Cortex of kidney (tissue), 1 donor: Measurements from ENCODE around the gene AZIN2.
"Not testable (repeated sequence)": the region's sequence is repeated elsewhere in the genome, so short reads cannot be mapped to it uniquely, and the experiment has no call there.

Experiments
- DNase-seq: peaks from one replicate; lab custom pipeline; 2025; lab: John Stamatoyannopoulos, UW

AZIN2 gene

DNA sequence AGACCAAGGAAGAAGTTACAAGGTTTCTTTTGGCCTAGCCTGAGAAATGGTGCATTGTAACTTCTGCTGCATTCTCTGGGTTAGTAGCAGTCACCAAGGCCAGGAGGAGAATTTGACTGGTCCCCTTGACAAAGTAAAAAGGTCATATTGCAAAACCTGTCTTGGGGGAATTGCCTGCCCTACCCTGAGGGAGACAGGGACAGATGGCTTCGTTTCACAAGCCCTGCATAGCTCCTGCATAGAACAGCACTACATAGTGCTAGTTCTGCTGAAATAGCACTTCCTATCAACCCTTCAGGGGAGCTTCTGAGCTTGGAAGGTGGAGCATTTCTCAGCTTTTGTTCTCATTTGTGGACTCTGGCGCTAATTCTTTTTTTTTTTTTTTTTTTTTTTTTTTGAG lies 23.9 kb upstream of the AZIN2 start:
- no peak for DNase-seq

DNA sequence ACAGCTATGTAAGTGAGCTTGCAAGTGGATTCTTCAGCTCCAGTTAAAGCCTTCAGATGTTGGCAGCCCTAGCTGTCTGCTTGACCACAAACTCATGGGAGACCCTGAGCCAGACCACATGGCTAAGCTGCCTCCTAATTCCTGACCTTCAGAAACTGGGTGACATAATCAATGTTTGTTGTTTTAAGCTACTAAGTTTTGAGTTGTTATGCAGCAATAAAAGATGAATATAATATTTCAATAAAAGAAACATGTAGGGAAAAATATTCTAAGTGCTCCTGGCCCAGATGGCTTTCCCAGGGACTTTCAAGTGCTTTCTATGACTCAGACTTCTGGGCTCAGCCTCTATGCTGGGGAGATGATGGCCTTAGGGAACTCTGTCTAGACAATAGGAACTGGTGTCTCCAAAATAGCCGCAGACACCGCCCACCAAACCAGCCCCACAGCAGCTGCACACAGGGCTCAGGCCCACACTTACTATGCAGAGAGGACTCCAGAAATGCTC lies 20.3 kb upstream of the AZIN2 start:
- no peak for DNase-seq

- no peak for DNase-seq
Observed at GRCh38 chr1:33061834-33062233, 19.1 kb upstream of the AZIN2 start.

- not testable (repeated sequence) for DNase-seq
Observed at GRCh38 chr1:33064284-33064683, 16.7 kb upstream of the AZIN2 start.

DNA sequence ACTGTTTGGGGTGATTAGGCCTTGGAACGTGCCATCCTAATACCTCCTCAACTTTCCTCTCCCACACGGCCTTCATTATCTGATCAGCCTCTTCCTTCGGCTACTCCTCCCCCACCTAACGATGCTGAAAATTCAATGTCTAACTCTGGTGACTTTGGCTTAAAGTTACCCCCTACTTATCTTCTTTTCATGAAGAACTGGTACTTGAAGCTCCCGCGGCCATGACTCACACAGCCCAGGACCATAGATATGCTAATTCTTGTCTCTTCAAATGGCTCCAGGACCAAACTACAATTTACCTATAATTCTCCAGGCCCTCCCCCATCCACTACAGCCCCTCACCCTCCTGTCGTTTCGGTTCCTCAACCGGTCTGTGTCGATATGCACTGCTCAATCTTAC lies 15.7 kb upstream of the AZIN2 start:
- no peak for DNase-seq

GRCh38 chr1:33066477-33066876 lies 14.5 kb upstream of the AZIN2 start:
- not testable (repeated sequence) for DNase-seq

DNA sequence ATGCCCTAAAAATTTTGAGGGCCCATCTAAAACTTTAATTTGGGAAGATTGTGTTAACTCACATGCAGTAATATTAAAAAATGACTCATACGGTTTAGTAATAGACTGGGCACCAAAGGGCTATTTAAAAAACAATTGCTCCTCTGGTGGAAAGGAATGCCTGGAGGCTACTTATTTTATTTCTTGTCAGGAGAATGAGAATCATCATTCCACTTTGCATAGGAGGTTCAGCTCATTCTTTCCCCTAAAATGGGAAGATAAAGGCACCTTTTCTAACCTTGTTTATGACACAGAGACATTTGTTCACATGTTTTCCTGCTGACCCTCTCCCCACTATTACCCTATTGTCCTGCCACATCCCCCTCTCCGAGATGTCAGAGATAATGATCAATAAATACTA lies 12.8 kb upstream of the AZIN2 start:
- DNase-seq = not testable (repeated sequence)

- DNase-seq = no peak
Observed at GRCh38 chr1:33070628-33071027, 10.3 kb upstream of the AZIN2 start.

DNA sequence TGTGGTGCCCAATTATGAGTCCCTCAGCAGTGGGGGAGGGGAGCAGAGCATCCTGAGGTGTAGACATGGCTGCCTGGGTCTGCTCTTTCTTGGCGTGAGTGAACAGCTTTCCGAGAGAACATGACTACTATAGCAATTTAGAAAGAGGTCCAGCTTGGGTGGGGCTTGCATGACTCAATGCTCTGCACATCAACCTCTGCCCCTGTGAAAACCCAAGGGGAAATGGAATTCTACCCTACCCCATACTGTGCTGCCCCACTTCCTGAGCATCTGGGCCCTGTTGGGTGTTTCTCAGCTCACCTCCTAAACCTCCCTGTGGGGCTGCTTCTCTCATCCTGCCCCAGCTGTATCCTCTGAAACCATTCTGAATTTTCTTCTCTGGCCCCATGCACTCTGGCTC lies 8.2 kb upstream of the AZIN2 start:
- DNase-seq = no peak

DNA sequence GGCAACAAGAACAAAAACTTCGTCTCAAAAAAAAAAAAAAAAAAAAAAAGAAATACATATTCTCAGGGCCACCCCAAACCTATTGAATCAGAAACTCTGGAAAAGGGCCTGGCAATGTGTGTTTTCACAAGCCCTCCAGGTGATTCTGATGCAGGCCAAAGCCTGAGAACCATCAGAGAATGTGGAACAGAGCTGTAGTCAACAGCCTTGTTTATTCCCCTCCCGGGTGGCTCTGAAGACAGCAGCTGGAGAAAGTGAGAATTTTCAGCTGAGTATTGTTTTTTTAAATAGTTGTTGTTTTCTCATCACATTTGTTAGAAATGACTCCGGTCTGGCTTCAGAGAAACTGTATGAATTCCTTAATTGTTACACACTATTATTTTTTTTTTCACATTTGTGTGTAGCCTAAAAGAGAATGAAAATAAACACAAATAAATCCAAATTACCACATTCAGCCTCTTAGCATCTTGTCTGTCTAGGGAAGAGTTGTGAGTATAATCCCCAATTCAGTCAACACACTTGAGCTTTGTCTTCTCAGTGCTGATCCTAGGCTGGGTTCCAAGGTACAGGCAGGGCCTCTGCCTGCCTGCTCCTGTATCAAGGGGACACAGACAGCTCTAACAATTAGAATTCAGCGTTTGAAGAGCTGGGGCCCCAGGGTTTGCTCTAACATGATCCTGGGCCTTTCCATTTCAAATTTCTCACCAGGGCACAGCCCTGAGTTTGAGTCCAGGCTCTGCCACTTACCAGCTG lies 6.6 kb upstream of the AZIN2 start:
- no peak for DNase-seq

GRCh38 chr1:33078030-33078591 lies 2.8 kb upstream of the AZIN2 start:
- DNase-seq = no peak

GRCh38 chr1:33080373-33080772 lies 580 bp upstream of the AZIN2 start:
- no peak for DNase-seq

DNA sequence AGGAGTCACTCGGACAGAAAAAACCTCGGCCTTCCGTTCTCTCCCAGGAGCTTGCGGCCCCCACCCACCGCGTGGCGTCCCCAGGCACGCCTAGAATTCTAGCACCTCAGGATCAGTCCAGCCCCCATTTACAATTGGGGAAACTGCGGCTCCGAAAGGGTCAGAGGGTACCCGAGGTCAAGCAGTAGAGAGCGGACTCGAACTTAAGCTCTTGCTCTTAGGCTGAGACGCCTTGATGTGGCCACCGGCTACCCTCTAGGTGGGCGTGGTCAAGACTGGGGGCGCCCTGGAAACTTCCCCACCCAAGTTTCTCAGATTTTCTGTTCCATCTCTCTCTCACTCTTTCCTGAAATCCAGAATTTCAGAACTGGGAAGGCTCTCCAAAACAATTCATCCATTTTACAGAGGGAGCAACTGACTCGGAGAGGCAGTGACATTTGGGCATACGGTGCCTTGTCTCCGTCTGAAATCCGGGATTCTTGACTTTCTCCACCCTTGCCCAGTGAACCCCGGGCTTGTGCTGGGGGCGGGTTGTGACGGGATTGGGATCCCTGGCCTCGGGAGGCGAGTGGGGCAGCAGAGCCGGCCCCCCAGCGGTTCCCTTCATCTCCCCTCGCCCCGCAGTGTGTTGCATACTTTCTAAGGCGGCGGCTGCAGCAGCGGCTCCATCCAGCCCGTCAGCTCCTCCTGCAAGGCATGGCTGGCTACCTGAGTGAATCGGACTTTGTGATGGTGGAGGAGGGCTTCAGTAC lies 777 bp downstream of the AZIN2 start:
- DNase-seq = no peak

GRCh38 chr1:33082575-33083108 lies 1.7 kb downstream of the AZIN2 start:
- no peak for DNase-seq

GRCh38 chr1:33085332-33085731 lies 4.4 kb downstream of the AZIN2 start:
- no peak for DNase-seq

DNA sequence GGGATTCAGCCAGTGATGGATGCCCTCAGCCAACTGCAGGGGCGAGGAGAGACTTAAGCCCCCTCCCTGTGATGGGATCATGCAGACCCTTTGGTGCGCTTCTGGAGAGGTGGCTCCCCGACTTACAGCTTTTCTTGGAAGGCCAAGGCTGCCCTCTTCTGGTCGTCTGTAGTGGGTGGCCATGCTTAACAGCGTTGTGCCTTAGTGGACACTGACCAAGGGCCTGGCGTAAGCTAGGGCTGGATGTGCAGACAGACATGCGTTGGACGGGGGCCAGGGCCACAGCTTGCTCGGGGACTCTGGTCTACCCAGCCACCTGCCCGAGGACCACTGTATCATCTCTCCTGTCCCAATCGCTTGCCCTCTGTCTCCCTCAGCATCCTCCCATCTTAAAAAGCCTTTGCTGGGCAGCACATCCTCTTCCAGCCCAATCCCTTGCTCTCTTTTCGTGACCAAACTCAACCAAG lies 5.5 kb downstream of the AZIN2 start:
- DNase-seq = no peak

- no peak for DNase-seq
Observed at GRCh38 chr1:33087677-33088076, 6.7 kb downstream of the AZIN2 start.

DNA sequence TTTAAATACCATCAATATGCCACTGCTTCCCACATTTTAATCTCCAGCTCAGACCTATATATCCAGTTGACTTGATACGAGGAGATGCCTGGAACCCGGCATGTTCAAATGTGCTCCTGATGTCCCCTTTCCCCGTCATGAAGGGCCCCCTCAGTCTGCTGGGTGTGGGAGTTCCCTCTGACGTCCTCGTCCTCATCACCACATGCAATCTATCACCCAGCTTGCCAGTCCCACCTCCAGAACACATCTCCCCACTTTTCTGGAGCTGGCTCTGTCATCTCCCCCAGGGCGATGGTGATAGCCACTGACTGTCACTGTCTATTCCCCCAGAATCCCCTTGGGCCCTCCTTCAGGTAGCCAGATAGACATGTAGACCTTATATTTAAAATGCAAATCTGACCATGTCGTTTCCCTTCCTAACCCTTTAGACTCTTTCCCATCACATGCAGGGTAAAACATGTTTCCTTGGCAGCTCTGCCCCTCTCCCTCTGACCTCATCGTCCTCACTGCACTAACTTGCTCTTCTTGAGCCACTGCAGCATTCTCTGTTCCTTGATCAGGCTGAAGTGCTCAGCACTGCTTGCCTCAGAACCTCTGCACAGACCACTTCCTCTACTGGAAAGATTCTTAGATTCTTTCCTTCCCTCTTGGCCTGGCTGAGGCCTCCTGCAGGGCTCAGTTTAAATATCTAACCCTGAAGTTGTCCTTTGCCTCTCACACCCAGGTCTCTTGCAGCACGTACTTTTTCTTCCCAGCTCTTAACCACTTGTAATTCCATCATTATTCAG lies 7.4 kb downstream of the AZIN2 start:
- DNase-seq = no peak

DNA sequence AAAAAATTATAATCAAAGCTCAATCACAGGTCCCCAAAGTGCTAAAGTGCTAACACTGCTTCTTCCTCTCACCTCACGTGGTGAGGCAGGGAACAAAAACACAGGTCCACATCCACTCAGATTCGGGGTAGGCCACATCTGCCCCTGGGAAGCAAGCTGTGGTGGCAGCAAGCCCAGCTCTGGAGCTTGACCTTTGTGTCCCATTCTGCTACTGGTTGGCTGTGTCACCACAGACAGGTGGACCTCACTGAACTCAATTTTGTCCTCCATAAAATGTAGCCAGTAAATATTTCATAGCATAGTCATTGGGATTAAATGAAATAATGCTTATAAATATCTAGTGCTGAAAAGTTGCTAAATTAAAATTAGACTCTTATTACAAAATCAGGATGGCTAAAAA lies 8.5 kb downstream of the AZIN2 start:
- no peak for DNase-seq

DNA sequence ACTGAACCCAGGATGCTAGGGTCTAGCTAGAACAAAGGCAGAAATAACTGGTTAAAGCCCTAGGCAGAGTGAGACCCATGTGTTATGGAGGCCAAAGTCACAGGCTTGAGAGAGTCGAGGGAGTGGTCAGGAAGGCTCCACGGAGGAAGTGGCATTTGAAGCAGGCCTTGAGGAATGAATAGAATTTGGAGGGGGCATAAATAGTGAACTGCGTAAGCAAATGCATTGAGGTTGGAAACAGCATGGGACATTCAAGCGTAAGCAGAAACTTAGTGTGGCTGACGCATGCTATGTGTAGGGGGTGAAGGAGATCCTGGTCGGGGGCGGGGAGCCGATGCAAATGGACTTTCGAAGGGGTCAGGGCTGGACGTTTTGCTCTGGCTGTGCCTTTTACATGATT lies 11.5 kb downstream of the AZIN2 start:
- no peak for DNase-seq

DNA sequence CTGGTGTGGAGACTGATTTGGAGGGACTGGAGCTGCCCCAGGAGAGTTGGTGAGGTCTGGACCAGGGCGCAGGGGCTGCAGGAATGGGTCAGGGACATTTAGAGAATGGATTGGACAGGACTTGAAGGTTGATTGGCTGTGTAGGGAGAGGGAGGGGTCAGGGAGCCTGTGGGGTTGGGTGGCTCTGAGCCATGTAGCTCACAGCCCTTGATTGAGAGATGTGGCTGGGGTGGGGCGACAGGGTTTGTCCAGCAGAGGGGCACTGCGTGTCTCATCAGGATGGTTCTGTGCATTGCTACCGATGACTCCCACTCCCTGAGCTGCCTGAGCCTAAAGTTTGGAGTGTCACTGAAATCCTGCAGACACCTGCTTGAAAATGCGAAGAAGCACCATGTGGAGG lies 12.1 kb downstream of the AZIN2 start:
- DNase-seq = no peak

GRCh38 chr1:33094486-33094885 lies 13.5 kb downstream of the AZIN2 start:
- no peak for DNase-seq
